Choroid plexus epithelial cell (primary cell): ENCODE measurements around the gene DPP10.

Experiments
- DNase-seq: peaks from one replicate; pipeline ENCODE4 v3.0.0-alpha.2; 2010; ENCODE audit warnings: low read depth
- H3K4me3 ChIP-seq: 2 replicates; pipeline ENCODE4 v1.5.1; 2011; ENCODE audit warnings: low read depth, mild to moderate bottlenecking, control low read depth, low read length, moderate library complexity
- TF ChIP-seq, protein P1 (sequence below): conservative IDR thresholded peaks from 2 replicates; pipeline ENCODE4 v1.5.1; 2011; ENCODE audit warnings: low read depth, mild to moderate bottlenecking, control low read depth, inconsistent platforms, low read length, moderate library complexity

The DPP10 gene

DNA sequence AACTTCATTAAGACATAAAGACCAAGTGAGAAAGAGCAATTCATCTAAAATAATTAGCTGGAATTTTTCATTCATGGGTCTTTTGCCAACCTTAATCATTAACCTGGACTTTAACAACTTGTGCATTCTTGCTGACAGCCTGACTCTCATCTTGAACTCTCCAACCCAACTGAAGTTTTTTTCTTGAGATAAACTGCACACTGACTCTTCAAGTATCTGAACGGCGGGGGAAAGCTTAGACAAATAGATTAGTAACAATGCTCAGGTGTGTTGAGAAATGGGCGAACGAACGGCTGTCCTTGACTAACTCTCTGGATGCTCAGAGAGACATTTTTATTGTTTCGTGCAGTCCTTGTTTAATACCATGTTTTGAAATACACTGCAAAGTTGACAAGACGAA, 186.0 kb downstream of the DPP10 start:
- TF ChIP-seq, protein P1, sequence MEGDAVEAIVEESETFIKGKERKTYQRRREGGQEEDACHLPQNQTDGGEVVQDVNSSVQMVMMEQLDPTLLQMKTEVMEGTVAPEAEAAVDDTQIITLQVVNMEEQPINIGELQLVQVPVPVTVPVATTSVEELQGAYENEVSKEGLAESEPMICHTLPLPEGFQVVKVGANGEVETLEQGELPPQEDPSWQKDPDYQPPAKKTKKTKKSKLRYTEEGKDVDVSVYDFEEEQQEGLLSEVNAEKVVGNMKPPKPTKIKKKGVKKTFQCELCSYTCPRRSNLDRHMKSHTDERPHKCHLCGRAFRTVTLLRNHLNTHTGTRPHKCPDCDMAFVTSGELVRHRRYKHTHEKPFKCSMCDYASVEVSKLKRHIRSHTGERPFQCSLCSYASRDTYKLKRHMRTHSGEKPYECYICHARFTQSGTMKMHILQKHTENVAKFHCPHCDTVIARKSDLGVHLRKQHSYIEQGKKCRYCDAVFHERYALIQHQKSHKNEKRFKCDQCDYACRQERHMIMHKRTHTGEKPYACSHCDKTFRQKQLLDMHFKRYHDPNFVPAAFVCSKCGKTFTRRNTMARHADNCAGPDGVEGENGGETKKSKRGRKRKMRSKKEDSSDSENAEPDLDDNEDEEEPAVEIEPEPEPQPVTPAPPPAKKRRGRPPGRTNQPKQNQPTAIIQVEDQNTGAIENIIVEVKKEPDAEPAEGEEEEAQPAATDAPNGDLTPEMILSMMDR = no peak
- no peak overlapping the region for H3K4me3 ChIP-seq
- DNase-seq = no peak

DNA sequence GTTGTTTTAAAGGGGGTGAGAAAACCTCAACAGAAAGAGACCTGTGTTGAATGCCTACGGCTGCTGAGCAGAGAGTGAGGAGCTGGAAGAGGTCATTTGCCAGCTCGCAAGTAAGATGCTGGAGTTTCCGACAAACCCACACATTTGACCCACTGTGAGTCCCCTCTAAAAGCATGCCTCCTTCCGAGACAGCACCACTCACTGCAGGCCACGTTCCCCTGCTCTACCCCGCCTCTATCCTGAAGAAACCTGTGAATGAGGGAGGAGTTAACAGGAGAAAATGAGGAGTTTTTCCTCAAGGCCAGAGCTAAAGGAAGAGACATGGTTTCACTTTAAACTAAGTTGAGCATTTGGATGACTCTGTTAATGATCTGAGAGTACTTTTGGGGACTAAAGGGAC, 188.7 kb downstream of the DPP10 start:
- H3K4me3 ChIP-seq = no peak overlapping the region
- TF ChIP-seq, protein P1 = no peak
- no peak for DNase-seq

DNA sequence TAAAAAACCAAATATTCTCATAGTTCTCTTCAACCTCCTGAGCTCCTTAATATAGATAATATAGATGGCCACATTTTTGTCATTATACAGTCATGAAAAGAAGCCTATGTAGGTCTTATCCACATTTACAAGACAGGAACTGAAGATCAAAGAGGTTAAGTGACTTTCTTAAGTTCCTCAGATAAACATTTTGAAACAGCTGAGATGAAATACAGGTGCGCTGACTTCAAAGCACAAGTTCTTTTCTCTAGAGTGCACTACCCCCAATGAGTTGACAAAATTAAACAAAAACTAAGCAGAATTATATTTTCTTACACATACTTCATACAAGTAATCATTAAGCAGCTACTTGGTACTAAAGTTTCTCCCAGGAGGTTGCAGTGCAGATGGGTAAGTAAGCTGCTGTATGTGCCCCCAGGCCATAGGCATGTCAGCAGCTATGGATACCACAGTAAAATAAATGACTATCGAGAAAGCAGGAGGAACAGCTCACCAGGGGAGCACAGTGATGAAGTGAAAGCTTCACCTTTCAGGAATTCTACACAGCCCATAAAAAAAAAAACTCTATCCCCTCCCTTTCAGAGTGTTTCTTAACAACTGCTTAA, 199.8 kb downstream of the DPP10 start:
- no peak for DNase-seq
- TF ChIP-seq, protein P1 = no peak
- no peak overlapping the region for H3K4me3 ChIP-seq

DNA sequence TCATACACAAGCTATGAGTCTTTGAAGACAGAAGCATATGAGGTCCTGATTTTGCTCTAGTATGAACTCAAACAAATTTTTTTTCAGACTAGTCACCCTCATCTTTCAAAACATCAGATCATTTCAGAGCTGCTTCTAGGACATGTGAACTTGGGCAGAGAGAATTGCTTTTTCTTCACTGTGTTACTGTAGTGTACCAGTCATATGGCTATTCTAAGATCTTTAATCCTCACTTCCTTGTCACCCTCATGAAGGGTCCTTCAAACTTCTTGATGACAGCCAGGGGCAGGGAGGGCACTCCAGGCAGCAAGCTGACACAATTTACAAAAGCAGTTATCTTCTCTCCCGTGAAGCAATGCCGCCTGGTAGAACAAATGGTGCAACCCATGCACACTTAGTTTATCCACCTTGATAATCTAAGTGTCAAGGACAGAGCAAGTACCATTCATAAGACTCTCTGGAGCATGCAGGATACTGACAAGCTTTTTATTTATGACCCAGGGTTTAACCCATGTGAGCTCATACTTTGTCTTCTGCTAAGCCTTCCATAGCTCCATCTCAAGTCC, 200.6 kb downstream of the DPP10 start:
- no peak overlapping the region for H3K4me3 ChIP-seq
- DNase-seq = no peak
- TF ChIP-seq, protein P1 = no peak

DNA sequence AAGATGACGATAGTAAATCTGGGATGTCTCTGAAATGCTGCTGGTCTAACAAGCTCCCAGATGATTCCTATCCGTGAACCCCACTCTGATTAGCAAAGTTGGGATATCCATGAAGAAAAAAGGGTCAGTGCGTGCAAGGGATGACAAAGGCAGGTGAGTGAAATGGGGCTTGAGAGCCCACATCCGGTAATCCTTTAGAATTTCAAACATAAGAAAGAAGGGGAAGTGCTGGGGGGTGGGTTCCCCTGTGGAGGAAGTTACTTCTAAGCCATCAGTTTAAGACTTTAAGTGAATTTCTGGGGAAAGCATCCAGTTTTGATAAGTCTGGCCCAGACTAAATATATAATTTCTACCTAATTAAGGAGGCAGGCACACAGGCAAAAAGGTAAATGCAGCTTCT, 209.5 kb downstream of the DPP10 start:
- no peak for DNase-seq
- no peak overlapping the region for H3K4me3 ChIP-seq
- TF ChIP-seq, protein P1 = no peak

DNA sequence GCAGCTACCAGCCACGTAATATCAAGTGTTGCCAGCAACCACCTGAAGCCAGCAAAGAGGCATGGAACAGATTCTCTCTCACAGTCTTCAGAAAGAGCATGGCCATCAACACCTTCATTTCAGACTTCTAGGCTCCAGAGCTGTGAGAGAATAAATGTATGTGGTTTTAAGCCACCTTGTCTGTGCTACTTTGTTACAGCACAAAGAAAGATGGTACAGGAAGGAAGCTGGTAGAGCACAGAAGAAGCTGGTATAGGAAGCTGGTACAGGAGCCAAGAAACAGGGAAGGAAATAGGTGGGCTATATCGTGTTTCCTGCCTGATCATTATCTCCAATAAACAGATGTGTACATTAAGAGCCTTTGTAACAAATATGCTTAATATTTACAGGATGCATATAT, 217.4 kb downstream of the DPP10 start:
- DNase-seq = no peak
- no peak overlapping the region for H3K4me3 ChIP-seq
- TF ChIP-seq, protein P1 = no peak
